Measurements from ENCODE around the gene TM4SF5. TPM values are rescaled to one million over a fixed set of nuclear protein-coding genes. Genes with fewer than 3 reads are reported as not detected.

The TM4SF5 gene
- total and polyA plus RNA-seq, 2 donors = 0.14 TPM; not detected in 1

Other genes starting within 250 kb of the TM4SF5 start
- gene MYBBP1A, start 216.5 kb upstream of the TM4SF5 start, total RNA-seq = 21.5 TPM
- gene MYBBP1A, start 216.5 kb upstream of the TM4SF5 start, polyA plus RNA-seq = 36.9 TPM
- 0.90 TPM for gene GGT6, start 211.3 kb upstream of the TM4SF5 start, total RNA-seq
- gene GGT6, start 211.3 kb upstream of the TM4SF5 start, polyA plus RNA-seq = 3.7 TPM
- gene SMTNL2, start 187.4 kb upstream of the TM4SF5 start, total RNA-seq = 0.57 TPM
- gene SMTNL2, start 187.4 kb upstream of the TM4SF5 start, polyA plus RNA-seq = 1.6 TPM
- 1.6 TPM for gene ALOX15, start 130.2 kb upstream of the TM4SF5 start, total RNA-seq
- 0.48 TPM for gene ALOX15, start 130.2 kb upstream of the TM4SF5 start, polyA plus RNA-seq
- gene PELP1, start 67.7 kb upstream of the TM4SF5 start, total RNA-seq = 7.7 TPM
- 26.9 TPM for gene PELP1, start 67.7 kb upstream of the TM4SF5 start, polyA plus RNA-seq
- 60.2 TPM for gene ARRB2, start 61.3 kb upstream of the TM4SF5 start, total RNA-seq
- 91.2 TPM for gene ARRB2, start 61.3 kb upstream of the TM4SF5 start, polyA plus RNA-seq
- gene MED11, start 40.5 kb upstream of the TM4SF5 start, total RNA-seq = 28.1 TPM
- 40.3 TPM for gene MED11, start 40.5 kb upstream of the TM4SF5 start, polyA plus RNA-seq
- gene ZMYND15, start 32.1 kb upstream of the TM4SF5 start, total RNA-seq = 0.52 TPM
- 3.8 TPM for gene ZMYND15, start 32.1 kb upstream of the TM4SF5 start, polyA plus RNA-seq
- 3.3 TPM for gene CXCL16, start 32.0 kb upstream of the TM4SF5 start, total RNA-seq
- 32.9 TPM for gene CXCL16, start 32.0 kb upstream of the TM4SF5 start, polyA plus RNA-seq
- 2.7 TPM for gene VMO1, start 14.5 kb downstream of the TM4SF5 start, total RNA-seq
- 30.6 TPM for gene VMO1, start 14.5 kb downstream of the TM4SF5 start, polyA plus RNA-seq
- gene GLTPD2, start 17.1 kb downstream of the TM4SF5 start, total RNA-seq = 0.14 TPM
- gene GLTPD2, start 17.1 kb downstream of the TM4SF5 start, polyA plus RNA-seq = 0.16 TPM
- 183 TPM for gene PSMB6, start 24.3 kb downstream of the TM4SF5 start, total RNA-seq
- 122 TPM for gene PSMB6, start 24.3 kb downstream of the TM4SF5 start, polyA plus RNA-seq
- gene PLD2, start 35.3 kb downstream of the TM4SF5 start, total RNA-seq = 14.5 TPM
- 30.7 TPM for gene PLD2, start 35.3 kb downstream of the TM4SF5 start, polyA plus RNA-seq
- 10.2 TPM for gene MINK1, start 61.5 kb downstream of the TM4SF5 start, total RNA-seq
- 83.8 TPM for gene MINK1, start 61.5 kb downstream of the TM4SF5 start, polyA plus RNA-seq
- 0.57 TPM for gene C17orf107, start 127.7 kb downstream of the TM4SF5 start, total RNA-seq
- gene C17orf107, start 127.7 kb downstream of the TM4SF5 start, polyA plus RNA-seq = 1.2 TPM
- gene CHRNE, start 131.2 kb downstream of the TM4SF5 start, total RNA-seq = 0.24 TPM
- gene CHRNE, start 131.2 kb downstream of the TM4SF5 start, polyA plus RNA-seq = 1.9 TPM
- gene GP1BA, start 160.4 kb downstream of the TM4SF5 start, total RNA-seq = 0.14 TPM
- gene GP1BA, start 160.4 kb downstream of the TM4SF5 start, polyA plus RNA-seq = 0.09 TPM
- 46.7 TPM for gene SLC25A11, start 168.2 kb downstream of the TM4SF5 start, total RNA-seq
- gene SLC25A11, start 168.2 kb downstream of the TM4SF5 start, polyA plus RNA-seq = 30.9 TPM
- 73.0 TPM for gene RNF167, start 168.4 kb downstream of the TM4SF5 start, total RNA-seq
- gene RNF167, start 168.4 kb downstream of the TM4SF5 start, polyA plus RNA-seq = 189 TPM
- 635 TPM for gene PFN1, start 176.6 kb downstream of the TM4SF5 start, total RNA-seq
- 727 TPM for gene PFN1, start 176.6 kb downstream of the TM4SF5 start, polyA plus RNA-seq
- 12.4 TPM for gene ENO3, start 179.2 kb downstream of the TM4SF5 start, total RNA-seq
- 25.7 TPM for gene ENO3, start 179.2 kb downstream of the TM4SF5 start, polyA plus RNA-seq
- gene SPAG7, start 195.9 kb downstream of the TM4SF5 start, total RNA-seq = 60.9 TPM
- 98.8 TPM for gene SPAG7, start 195.9 kb downstream of the TM4SF5 start, polyA plus RNA-seq
- 2.8 TPM for gene CAMTA2, start 215.8 kb downstream of the TM4SF5 start, total RNA-seq
- 51.5 TPM for gene CAMTA2, start 215.8 kb downstream of the TM4SF5 start, polyA plus RNA-seq
- gene INCA1, start 225.6 kb downstream of the TM4SF5 start, total RNA-seq = 0.24 TPM
- gene INCA1, start 225.6 kb downstream of the TM4SF5 start, polyA plus RNA-seq = 1.5 TPM
- 10.8 TPM for gene KIF1C, start 226.1 kb downstream of the TM4SF5 start, total RNA-seq
- gene KIF1C, start 226.1 kb downstream of the TM4SF5 start, polyA plus RNA-seq = 15.4 TPM

Data from thymus (tissue), 2 donors.